CD4-positive, alpha-beta T cell treated with Interleukin-6 for 4 hours (primary cell): Measurements from ENCODE around the gene MLEC.
A peak's percentile ranks its signal among the peaks of the same experiment; 100 is the strongest.

Source experiments
- DNase-seq: peaks from one replicate; pipeline ENCODE4 v3.0.0-alpha.2; 2020; ENCODE audit warnings: mixed read lengths

MLEC gene

GRCh38 chr12:120686690-120687577 lies at the start of gene MLEC:
TSS of gene MLEC (plus strand) at chr12:120687149. CDS start at chr12:120687297, 148 bp downstream.
- DNase-seq, result peak; percentile 99

GRCh38 chr12:120639771-120640721 lies 46.9 kb upstream of the MLEC start, which contains the start of gene CABP1:
TSS of gene CABP1 (plus strand) at chr12:120640626. CDS start at chr12:120640686, 60 bp downstream.
- peak; percentile 85 for DNase-seq

GRCh38 chr12:120640861-120641833 lies 45.8 kb upstream of the MLEC start:
- peak; percentile 58 for DNase-seq

GRCh38 chr12:120642121-120642520 lies 44.8 kb upstream of the MLEC start:
- no peak for DNase-seq

GRCh38 chr12:120642826-120643225 lies 44.1 kb upstream of the MLEC start:
- DNase-seq, result no peak

GRCh38 chr12:120643574-120643973 lies 43.4 kb upstream of the MLEC start:
- DNase-seq, result no peak

GRCh38 chr12:120646044-120646443 lies 40.9 kb upstream of the MLEC start:
- DNase-seq, result no peak

GRCh38 chr12:120647375-120647755 lies 39.6 kb upstream of the MLEC start:
- DNase-seq, result no peak

- no peak for DNase-seq
These were observed 37.3 kb upstream of the MLEC start for GRCh38 chr12:120649442-120650232.

GRCh38 chr12:120650233-120650690 lies 36.7 kb upstream of the MLEC start:
- DNase-seq, result no peak

- DNase-seq, result no peak
These were observed 35.1 kb upstream of the MLEC start for GRCh38 chr12:120651821-120652220.

GRCh38 chr12:120652656-120653435 lies 34.1 kb upstream of the MLEC start:
- no peak for DNase-seq

- no peak for DNase-seq
These were observed 33.3 kb upstream of the MLEC start for GRCh38 chr12:120653611-120654010.

GRCh38 chr12:120654656-120655055 lies 32.3 kb upstream of the MLEC start:
- DNase-seq, result no peak

GRCh38 chr12:120656008-120656407 lies 30.9 kb upstream of the MLEC start:
- DNase-seq, result no peak

- no peak for DNase-seq
These were observed 28.4 kb upstream of the MLEC start for GRCh38 chr12:120658286-120659150.

- no peak for DNase-seq
These were observed 27.8 kb upstream of the MLEC start for GRCh38 chr12:120659151-120659525.

- DNase-seq, result no peak
These were observed 25.5 kb upstream of the MLEC start for GRCh38 chr12:120661432-120661831.

- DNase-seq, result no peak
These were observed 24.1 kb upstream of the MLEC start for GRCh38 chr12:120662879-120663278.
